ENCODE results near the gene HLF. TPM values are rescaled to one million over a fixed set of nuclear protein-coding genes. Genes with fewer than 3 reads are reported as not detected.

Gene HLF
- polyA plus RNA-seq, 3 donors = 3.0 to 5.3 (median 3.9) TPM

DNA sequence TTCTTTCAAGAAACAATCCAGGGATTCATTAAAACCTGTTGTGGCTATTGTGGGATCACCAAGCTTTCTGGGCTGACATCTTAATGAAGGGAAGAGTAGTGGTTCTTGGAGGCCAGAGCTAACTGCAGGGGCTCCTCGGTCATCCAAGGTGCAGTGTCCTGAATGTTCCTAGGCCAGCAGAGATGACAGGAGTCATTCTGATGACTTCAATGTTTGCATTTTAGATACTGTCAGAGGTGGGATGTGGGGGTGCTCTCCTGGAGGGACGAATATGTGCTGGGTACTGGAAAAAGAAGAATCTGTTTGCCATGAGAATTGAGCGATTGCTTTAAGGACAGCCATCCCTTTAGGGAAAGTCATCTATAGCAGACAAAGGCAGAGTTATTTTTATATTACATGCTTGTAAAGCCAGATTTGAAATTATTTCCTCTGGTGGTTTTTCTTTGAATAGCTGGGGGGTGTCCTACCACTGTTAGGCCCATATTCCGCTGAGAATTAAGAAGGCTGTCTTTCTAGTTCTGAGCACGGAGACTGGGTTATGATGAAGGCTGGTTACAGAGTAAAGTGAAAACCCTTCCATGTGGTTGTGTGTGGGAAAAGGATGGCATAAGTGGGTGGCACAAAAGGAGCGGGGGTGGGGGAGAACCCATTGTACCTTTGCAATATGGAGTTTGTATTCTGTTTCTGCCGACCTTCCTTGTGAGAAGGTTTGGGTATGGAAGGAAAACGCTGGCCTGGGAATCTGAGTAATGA, 7.4 kb downstream of the HLF start:
- DNase-seq (ENCODE audit: extremely low read depth in 1 of 11, low read depth in 9 of 11, low spot score in 4 of 11) = no peak

DNA sequence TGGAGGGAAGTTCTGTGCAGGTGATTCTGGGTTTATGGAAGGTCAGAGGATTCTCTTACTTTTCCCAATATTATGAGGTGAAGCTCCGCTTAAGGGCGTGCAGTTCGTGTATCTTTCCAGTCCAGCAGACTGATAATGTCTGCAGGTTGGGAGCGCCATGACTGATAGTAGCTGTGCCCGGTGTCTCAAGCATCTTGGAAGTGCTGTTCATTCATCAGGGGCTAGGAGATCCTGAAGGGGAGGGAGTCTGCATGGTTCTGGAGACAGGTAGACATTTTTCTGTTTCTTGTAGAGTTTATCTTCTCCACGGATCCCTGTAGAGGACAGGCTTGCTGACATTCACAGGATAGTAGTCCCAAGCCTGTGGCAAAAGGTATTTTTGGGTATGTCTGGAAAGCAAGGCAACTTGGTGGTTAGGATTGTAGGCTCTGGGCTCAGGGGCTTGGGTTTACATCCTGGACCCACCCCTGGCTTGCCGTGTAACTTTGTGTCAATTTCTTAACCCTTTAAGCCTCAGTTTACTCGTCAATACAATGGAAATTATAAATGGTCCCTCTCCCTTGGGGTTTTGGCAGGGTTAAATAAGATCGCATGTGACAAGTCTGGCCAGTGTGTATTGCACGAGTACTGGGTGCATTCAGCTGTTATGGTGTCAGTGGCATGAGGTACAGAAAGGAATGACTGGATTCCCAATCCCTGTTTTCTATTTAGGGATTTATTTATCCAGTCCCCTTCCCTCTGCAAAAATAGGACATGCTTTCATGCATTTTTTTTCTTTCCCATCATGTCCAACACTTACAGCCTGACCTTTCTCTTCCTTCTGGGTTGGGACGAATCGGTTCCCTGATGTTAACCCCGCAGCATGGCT, 8.2 kb downstream of the HLF start:
- DNase-seq (ENCODE audit: extremely low read depth in 1 of 11, low read depth in 9 of 11, low spot score in 4 of 11) = no peak

DNA sequence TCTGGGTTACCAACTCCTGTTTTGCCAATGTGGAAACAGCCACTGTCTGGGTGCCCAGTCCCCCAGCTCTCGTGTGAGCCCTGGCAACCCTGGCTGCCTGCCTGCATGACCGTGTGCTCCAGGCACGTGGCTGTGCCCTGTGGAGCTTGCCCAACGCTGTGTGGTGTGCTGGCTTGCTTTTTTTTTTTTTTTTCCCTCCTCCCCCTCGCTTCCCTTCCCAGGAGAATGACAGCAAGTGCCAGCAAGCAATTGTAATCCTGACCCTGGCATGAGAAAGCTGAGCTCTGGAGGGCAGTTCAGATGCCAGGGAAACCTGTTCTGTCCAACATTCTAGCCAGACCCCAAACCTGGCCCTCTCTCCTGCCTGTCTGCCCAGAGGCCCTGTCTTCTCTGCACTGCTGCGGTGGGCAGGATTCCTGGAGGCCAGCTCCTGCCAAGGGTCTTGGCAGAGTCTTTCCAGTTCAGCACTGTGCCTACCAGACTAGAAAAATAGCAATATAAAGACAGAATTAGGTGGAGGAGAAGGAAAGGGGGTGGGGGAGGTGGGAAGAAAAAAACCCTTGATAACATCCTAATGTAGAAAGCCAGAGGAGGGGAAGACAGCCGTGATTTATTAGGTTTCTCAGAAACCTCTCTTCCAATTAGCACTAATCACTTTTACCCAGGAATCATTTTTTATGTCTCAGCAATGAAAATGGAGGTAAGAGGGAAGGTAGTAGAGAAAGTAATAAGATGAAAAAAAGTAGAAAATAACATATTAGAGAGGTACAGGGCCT, 9.0 kb downstream of the HLF start:
- no peak for DNase-seq (ENCODE audit: extremely low read depth in 1 of 11, low read depth in 9 of 11, low spot score in 4 of 11)

DNA sequence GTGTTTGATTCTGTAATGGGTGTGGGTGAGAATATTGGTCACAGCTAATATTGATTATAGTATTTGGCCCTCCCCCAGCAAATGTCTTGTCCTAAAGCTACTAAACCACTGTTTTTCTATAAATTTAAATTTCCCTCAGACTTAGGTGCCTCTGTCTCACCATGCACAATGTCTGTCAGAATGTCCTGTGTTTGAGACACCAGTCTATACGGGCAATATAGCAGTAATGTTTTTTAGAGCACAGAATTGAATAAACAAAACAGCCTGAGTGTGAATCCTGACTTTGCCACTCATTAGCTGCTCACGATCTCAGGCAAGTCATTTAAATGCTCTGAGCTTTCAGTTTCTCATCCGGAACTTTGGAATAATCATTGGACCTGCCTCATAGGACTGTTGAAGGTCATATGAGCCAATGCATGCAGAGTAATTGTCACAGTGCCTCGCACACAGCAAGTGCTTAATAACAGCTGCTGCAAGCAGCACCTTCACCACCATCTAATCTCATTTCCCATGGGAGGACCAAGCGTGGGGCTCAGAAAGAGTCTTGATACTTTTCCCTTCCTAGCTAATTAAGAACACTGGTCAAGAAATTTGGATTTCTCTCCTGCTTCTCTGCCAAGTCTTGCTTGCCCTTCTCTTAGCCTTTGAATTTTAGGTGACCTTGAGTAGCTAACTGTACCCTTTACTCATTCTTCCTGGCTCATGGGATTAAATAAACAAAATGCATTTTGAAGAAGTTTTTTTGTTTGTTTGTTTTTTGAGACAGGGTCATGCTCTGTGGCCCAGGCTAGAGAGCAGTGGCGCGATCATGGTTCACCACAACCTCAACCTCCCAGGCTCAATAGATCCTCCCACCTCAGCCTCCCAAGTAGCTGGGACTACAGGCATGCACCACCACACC, 9.8 kb downstream of the HLF start:
- DNase-seq (ENCODE audit: extremely low read depth in 1 of 11, low read depth in 9 of 11, low spot score in 4 of 11) = no peak

DNA sequence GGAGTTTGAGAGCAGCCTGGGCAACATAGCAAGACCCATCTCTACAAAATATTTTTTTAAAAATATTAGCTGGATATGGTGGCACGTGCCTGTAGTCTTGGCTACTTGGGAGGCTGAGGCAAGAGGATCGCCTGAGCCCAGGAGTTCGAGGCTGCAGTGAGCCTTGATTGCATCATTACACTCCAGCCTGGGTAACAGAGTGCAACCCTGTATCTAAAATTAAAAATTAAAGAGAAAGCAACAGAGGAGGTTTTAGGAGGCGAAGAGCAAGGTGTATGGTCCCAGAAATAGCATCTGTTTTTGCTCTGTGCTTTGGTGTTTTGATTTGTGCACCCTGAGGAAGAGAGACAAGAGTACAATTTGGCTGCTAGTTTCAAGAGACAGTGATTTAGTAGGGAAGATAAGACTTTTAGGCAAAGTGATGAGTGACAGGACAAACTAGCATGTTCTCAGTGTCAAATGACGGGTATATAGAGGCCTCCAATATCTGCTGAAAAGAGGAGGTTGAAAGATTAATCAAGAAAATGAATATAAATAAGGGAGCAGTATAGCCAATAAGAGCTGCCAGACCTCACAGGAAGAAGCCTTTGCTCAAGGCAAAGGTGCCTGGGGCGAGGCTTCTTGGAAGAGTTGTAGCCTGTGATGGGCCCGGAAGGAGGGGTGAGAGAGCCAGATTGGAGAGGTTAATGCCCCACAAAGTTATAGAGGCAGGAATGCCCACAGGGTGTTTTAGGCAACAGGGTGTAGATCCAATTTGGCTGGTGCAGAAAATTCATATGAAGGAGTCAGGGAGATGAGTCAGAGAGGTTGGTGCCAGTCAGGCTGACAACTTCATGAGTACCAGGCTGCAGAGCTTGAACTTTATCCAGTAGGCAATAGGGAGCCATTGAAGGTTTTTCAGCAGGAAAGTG, 11.4 kb downstream of the HLF start:
- no peak for DNase-seq (ENCODE audit: extremely low read depth in 1 of 11, low read depth in 9 of 11, low spot score in 4 of 11)

DNA sequence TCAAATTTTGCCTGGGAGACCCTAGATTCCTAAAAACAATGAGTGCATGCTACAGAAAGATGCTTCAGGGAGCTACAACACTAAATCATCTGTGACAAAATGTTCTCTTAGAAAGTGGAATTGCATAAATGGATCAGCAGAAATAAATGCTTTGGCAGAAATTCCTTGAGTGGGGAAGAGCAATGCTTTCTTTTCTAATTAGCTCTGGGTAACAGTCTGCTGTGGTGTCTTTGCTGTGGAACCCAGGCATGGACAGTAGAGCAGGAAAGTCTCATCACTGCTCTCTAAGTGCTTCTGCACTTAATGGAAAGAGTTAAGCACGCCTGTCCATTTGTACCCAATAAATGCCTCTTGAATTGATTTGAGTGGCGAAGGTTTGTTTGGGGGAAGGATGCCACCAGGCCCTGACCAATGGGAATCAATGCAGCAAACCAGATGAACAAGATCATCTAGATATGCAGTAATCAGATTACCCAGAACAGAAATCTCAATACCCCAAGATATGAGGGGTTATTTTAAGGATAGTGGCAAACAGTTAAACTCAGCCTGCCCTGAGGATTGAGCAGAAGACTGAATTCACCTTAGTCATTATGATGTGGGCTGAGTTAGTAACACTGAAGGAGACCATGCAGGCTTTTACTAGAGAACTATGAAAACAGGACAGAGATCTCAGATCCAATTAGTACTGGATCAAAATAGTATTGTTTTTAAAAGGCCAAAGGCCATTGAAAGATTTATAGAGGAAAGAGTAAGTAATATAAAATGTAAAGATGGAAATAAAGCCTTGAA, 13.6 kb downstream of the HLF start:
- no peak for DNase-seq (ENCODE audit: extremely low read depth in 1 of 11, low read depth in 9 of 11, low spot score in 4 of 11)

DNA sequence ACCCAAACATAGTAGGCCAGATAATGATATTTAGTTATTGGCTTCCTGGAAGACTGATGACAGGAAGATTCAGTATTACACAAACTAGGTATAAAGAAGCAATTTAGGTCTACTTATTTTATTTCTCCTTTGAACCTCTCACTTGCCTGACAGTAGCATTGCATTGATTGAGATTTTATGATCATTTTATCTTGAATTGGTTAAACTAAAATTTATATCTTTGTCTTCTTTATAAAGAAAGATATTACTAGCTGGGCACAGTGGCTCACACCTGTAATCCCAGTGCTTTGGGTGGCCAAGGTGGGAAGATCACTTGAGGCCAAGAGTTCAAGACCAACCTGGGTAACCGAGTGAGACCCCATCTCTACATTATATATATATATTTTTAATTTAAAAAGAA, 14.4 kb downstream of the HLF start:
- DNase-seq (ENCODE audit: extremely low read depth in 1 of 11, low read depth in 9 of 11, low spot score in 4 of 11) = no peak

DNA sequence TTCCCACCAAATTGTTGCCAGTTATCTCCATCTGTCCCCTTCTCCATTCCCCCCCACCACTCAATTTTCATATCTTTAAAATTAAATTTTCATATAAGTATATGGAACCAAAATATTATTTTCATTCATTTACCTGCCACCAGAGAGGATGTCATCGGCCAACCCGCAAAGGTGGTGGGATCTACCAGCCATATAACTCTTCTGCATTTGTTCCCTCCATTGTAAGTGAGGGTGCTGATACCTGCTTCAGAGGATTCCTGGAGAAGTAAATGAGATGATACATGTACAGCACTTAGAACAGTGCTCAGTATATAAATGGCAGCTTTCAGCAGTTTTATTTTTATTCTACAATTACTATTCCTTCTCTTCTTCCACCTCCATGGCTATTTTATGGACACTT, 15.0 kb downstream of the HLF start:
- DNase-seq (ENCODE audit: extremely low read depth in 1 of 11, low read depth in 9 of 11, low spot score in 4 of 11) = no peak

DNA sequence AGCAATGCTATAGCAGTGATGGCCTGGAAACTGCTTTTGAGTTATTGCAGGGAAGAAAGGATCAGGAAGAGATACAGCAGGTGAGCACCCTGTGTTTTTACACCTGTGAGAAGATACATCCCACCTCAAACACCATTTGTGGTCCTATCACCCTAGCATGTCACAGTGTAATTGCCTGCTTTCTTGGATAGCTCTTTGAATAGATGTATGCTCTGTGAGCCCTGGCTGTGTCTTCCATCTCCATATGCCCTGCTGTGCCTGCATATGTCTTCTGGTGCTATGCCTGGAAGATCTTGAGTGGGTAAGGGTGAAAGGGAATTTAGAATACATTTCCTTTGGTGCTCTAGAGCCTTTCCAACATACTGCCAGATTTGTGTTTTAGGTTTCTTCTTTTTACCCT, 15.5 kb downstream of the HLF start:
- no peak for DNase-seq (ENCODE audit: extremely low read depth in 1 of 11, low read depth in 9 of 11, low spot score in 4 of 11)

DNA sequence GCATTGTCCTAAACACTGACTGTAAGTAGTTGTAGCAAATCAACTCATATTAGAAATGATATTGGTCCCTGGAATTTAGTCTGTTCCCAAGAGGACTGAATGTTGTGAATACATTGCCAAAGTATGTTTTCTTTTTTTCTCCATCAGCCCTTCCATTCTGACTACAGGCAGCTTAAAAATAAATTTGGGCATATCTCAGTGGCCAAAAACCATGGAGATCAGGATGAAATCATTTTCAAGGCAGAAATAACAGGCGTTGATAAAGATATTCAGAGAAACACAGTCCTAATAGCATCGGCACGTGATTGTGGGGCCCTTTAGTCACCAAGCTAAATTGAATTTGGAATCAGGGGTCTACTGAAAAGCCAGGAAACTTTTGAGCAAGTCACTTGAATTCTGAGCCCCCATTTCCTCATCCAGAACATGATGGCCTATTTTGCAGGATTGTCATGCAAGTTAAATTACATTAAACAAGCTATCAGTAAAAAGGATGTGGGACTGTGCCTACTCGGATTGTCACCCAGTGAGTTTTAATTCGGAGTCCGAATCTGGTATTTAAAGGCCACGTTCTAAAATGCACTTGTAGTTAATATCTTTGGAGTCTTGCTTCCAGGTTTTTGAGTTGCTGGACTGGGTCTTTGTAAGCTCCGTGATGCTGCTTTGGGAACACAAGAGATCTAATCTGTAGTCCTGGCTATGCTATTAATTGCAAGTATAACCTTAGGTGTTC, 17.1 kb downstream of the HLF start:
- DNase-seq (ENCODE audit: extremely low read depth in 1 of 11, low read depth in 9 of 11, low spot score in 4 of 11) = no peak

DNA sequence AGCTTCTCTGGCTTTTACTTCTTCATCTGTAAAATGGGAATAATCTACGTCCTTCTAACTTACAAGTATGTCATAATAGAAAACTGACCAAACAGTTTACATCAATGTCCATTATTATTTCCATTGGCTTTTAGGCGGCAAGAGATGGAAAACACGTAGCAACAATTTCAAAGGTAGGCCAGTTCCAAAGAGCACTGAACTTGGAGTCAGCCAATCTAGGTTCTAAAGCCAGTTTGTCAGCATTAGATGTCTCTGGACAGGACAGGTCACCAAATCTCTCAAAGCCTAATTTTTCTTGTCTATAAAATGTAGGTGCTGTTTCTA, 17.6 kb downstream of the HLF start:
- DNase-seq (ENCODE audit: extremely low read depth in 1 of 11, low read depth in 9 of 11, low spot score in 4 of 11) = no peak

DNA sequence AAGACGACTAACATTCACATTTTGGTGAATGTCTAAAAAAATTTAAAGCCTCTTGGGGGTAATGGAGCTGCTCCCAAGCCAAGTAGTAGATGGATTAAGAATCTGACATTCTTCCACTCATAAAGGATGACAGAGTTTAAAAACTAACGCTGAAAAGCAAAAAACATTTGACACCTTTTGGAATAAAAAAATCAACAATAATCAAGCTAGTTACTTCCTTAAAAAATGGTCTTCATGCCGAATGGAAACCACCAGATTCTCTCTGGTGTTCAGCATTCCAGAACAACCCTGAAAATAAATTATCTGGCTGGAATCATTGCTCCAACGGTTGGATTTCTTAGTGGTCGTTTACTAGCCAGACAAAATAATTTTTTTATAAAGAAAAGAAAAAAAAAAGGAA, 18.0 kb downstream of the HLF start:
- no peak for DNase-seq (ENCODE audit: extremely low read depth in 1 of 11, low read depth in 9 of 11, low spot score in 4 of 11)

DNA sequence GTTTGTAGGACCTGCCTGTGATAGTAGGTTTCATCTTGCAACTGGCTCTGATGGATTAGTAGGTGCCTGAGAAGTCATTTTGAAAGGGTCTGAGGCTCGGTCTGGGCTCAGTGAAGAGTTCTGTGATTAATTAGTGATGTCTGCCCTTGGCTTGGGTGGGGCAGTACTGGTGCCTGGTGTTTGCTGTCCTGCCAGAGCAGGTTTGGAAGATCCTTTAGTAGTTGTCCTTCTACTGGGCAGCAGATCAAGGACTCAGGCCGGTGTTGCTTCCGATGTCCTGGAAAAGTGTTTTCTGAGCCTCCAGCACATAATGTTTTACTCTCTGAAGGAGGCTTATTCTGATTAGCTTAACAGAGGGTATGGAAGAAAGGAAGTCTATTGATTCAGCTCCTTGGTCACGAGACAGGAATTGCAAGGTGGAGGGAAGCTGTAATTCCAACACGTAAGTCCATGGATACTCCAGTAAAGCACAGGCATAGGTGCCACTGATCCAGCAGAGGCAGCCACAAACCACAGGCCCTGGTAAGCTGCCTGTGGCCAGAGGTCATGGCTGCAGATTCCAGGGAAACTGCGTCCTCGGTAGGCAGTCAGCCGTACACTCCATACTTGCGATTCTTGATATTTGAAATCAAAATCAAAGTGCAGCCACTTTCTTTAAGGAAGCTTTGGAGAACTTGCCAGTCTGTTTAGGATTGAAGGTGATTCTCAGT, 18.7 kb downstream of the HLF start:
- DNase-seq (ENCODE audit: extremely low read depth in 1 of 11, low read depth in 9 of 11, low spot score in 4 of 11) = no peak

DNA sequence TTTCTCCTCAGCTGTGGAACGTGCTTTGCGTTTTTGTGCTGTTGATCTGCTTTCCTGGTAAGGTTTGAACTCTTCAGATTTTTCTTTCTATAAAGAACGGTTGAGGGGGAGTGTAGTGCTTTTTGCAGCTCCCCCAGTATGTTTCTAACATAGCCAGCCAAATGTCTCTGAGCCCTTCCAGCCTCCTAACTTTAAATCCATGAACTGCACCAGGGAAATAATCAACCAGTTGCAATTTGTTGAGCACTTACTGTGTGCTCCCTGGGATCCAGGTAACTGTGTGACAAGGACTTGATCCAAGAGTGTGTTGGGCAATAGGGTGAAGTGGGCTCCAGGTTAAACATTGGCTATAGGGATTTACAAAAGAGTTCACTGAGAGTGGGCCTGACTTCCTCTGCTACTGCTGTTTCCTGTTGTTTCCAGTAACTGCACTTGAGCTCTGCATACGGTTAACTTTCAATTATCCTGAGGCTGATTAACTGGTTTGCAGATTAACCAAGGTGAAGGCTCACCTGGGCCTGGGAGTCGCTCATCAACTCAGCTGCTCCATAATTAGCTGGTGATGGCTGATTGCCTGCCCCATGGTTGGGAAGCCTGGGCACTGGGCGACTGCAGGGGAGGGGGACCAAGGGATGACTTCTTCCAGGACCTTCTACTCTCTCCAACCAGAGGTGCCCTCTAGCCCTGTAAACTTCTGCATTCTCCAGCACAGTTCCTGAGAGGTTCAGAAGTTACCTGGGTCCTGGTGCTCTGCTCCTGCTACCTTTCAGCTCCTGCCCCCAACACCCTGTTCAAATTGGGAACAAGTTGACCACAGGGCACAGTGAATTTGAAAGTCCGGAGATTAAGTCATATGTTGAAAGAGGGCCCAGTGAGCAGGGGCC, 19.5 kb downstream of the HLF start:
- peak in 3 of 11 donors; percentile 52 to 77 (median 60) for DNase-seq (ENCODE audit: extremely low read depth in 1 of 11, low read depth in 9 of 11, low spot score in 4 of 11)

DNA sequence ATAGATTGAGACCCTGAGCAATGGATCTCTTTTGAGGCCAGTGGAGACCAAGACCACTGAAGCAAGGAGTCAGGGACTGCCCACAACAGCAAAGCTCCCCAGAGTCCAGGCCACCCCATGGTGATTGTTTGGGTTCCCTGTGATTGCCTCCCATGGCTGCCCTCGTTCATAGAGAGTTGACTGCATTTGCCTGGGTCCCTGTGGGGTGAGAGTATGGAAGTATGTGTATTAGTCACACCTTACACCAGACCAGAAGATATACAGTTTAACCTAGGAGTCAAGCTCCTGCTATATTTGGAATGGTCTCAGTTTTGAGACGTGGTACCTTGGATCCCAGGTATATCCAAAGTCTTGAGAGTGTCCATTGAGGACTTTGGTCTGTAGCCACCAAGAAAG, 20.2 kb downstream of the HLF start:
- no peak for DNase-seq (ENCODE audit: extremely low read depth in 1 of 11, low read depth in 9 of 11, low spot score in 4 of 11)

Data from renal cortex interstitium (tissue), 11 donors.